H9 (cell line): Measurements from ENCODE around the gene ADARB2. TPM values are rescaled to one million over a fixed set of nuclear protein-coding genes. Genes with fewer than 3 reads are reported as not detected.
A peak's percentile ranks its signal among the peaks of the same experiment; 100 is the strongest.

ENCODE experiments used
- DNase-seq: peaks from one replicate; pipeline ENCODE4 v3.0.0-alpha.2; 2017
- H2AFZ ChIP-seq: one replicate; pipeline ENCODE4 v1.6.1; 2013; ENCODE audit warnings: mild to moderate bottlenecking, low read length, control low read depth, moderate library complexity
- H2AK5ac ChIP-seq: 2 replicates; pipeline ENCODE4 v1.6.1; 2013; ENCODE audit warnings: low read length, control low read depth, mixed read lengths; ENCODE audit not compliant: insufficient read length
- H2BK120ac ChIP-seq: one replicate; pipeline ENCODE4 v1.6.1; 2013; ENCODE audit warnings: low read depth, mild to moderate bottlenecking, low read length, control low read depth, inconsistent platforms; ENCODE audit not compliant: poor library complexity, severe bottlenecking
- H2BK12ac ChIP-seq: 2 replicates; pipeline ENCODE4 v1.6.1; 2013; ENCODE audit warnings: low read length, control low read depth, mixed read lengths, low read depth; ENCODE audit not compliant: insufficient read length
- H2BK15ac ChIP-seq: 2 replicates; pipeline ENCODE4 v1.6.1; 2013; ENCODE audit warnings: low read depth, low read length, control low read depth
- H2BK20ac ChIP-seq: one replicate; pipeline ENCODE4 v1.6.1; 2013; ENCODE audit warnings: low read depth, mild to moderate bottlenecking, low read length, control low read depth, inconsistent platforms; ENCODE audit not compliant: poor library complexity, severe bottlenecking
- H2BK5ac ChIP-seq: 2 replicates; pipeline ENCODE4 v1.6.1; 2013; ENCODE audit warnings: low read length, control low read depth, mixed read lengths; ENCODE audit not compliant: insufficient read length
- H3K14ac ChIP-seq: 2 replicates; pipeline ENCODE4 v1.6.1; 2013; ENCODE audit warnings: low read length, control low read depth; ENCODE audit not compliant: insufficient read depth
- H3K18ac ChIP-seq: 2 replicates; pipeline ENCODE4 v1.6.1; 2013; ENCODE audit warnings: low read depth, mild to moderate bottlenecking, mixed read lengths, low read length, control low read depth; ENCODE audit not compliant: insufficient read length
- H3K23ac ChIP-seq: 2 replicates; pipeline ENCODE4 v1.6.1; 2013; ENCODE audit warnings: low read length, control low read depth, mixed read lengths, low read depth; ENCODE audit not compliant: insufficient read length
- H3K23me2 ChIP-seq: 2 replicates; pipeline ENCODE4 v1.6.1; 2013; ENCODE audit warnings: low read depth, mild to moderate bottlenecking, mixed read lengths, low read length, control low read depth; ENCODE audit not compliant: insufficient read length, poor library complexity, severe bottlenecking
- H3K27ac ChIP-seq: 2 replicates; pipeline ENCODE4 v1.5.1; 2013; ENCODE audit warnings: low read length, control low read depth, mixed read lengths, low read depth; ENCODE audit not compliant: insufficient read length
- H3K27me3 ChIP-seq: 2 replicates; pipeline ENCODE4 v1.6.1; 2013; ENCODE audit warnings: low read length, control low read depth, inconsistent platforms; ENCODE audit not compliant: insufficient read depth
- H3K4ac ChIP-seq: 2 replicates; pipeline ENCODE4 v1.6.1; 2013; ENCODE audit warnings: low read depth, mild to moderate bottlenecking, control low read depth, inconsistent platforms, low read length, moderate library complexity
- H3K4me1 ChIP-seq: 2 replicates; pipeline ENCODE4 v1.6.1; 2013; ENCODE audit warnings: low read length, control low read depth, inconsistent platforms; ENCODE audit not compliant: insufficient read depth
- H3K4me2 ChIP-seq: 2 replicates; pipeline ENCODE4 v1.6.1; 2013; ENCODE audit warnings: low read length, control low read depth, mixed read lengths; ENCODE audit not compliant: insufficient read length, insufficient read depth
- H3K56ac ChIP-seq: 2 replicates; pipeline ENCODE4 v1.6.1; 2013; ENCODE audit warnings: low read depth, mild to moderate bottlenecking, mixed read lengths, low read length, control low read depth; ENCODE audit not compliant: insufficient read length
- H3K79me1 ChIP-seq: 2 replicates; pipeline ENCODE4 v1.6.1; 2013; ENCODE audit warnings: low read depth, mild to moderate bottlenecking, moderate library complexity, low read length, control low read depth, inconsistent platforms; ENCODE audit not compliant: insufficient read depth, poor library complexity, severe bottlenecking
- H3K79me2 ChIP-seq: 2 replicates; pipeline ENCODE4 v1.6.1; 2013; ENCODE audit warnings: low read length, control low read depth, inconsistent platforms; ENCODE audit not compliant: insufficient read depth
- H3K9ac ChIP-seq: 2 replicates; pipeline ENCODE4 v1.6.1; 2013; ENCODE audit warnings: low read length, control low read depth, mixed read lengths; ENCODE audit not compliant: insufficient read length; ENCODE audit errors: extremely low read depth
- H3K9me3 ChIP-seq: one replicate; pipeline ENCODE4 v1.6.1; 2013; ENCODE audit warnings: low read depth, low read length, inconsistent platforms; ENCODE audit not compliant: control insufficient read depth
- H3T11ph ChIP-seq: one replicate; pipeline ENCODE4 v1.6.1; 2013; ENCODE audit warnings: mild to moderate bottlenecking, low read length, control low read depth, inconsistent platforms
- H4K20me1 ChIP-seq: one replicate; pipeline ENCODE4 v1.6.1; 2013; ENCODE audit not compliant: control insufficient read depth, insufficient read length, insufficient read depth
- H4K5ac ChIP-seq: 2 replicates; pipeline ENCODE4 v1.6.1; 2013; ENCODE audit warnings: low read depth, mild to moderate bottlenecking, mixed read lengths, low read length, control low read depth; ENCODE audit not compliant: insufficient read length
- H4K8ac ChIP-seq: replicated peaks from 2 replicates; pipeline ENCODE4 v1.6.1; 2013; ENCODE audit warnings: low read length, control low read depth, mixed read lengths, low read depth; ENCODE audit not compliant: insufficient read length
- H4K91ac ChIP-seq: 2 replicates; pipeline ENCODE4 v1.6.1; 2013; ENCODE audit warnings: low read depth, mild to moderate bottlenecking, moderate library complexity, mixed read lengths, low read length, control low read depth; ENCODE audit not compliant: insufficient read length
- H3K27ac Mint-ChIP-seq, 3 experiments: 2 replicates in 2 of 3; 3 replicates in 1 of 3; pipeline ENCODE4 v1.8.0; 2020 to 2021; ENCODE audit warnings: mixed read lengths in 3 of 3, mild to moderate bottlenecking in 1 of 3, moderate library complexity in 1 of 3
- H3K27me3 Mint-ChIP-seq: 2 replicates; pipeline ENCODE4 v1.8.0; 2021; ENCODE audit warnings: low read depth, mild to moderate bottlenecking, moderate library complexity, mixed read lengths
- H3K36me3 Mint-ChIP-seq, 3 experiments: 2 replicates in 2 of 3; 3 replicates in 1 of 3; pipeline ENCODE4 v1.8.0; 2020 to 2021; ENCODE audit warnings: low read depth in 3 of 3, mixed read lengths in 3 of 3; ENCODE audit not compliant: insufficient read depth in 1 of 3
- H3K4me1 Mint-ChIP-seq, 2 experiments: 2 replicates each; pipeline ENCODE4 v1.8.0; 2020; ENCODE audit warnings: mixed read lengths in 2 of 2
- H3K4me3 Mint-ChIP-seq, 2 experiments: 2 replicates in 1 of 2; 3 replicates in 1 of 2; pipeline ENCODE4 v1.8.0; 2020 to 2021; ENCODE audit warnings: mild to moderate bottlenecking in 2 of 2, mixed read lengths in 2 of 2, moderate library complexity in 1 of 2
- H3K9me3 Mint-ChIP-seq, 2 experiments: 2 replicates in 1 of 2; 3 replicates in 1 of 2; pipeline ENCODE4 v1.8.0; 2020; ENCODE audit warnings: mild to moderate bottlenecking in 2 of 2, mixed read lengths in 2 of 2, moderate library complexity in 1 of 2
- WGBS: extraction: QIAGEN DNeasy Blood & Tissue Kit; methylation state at CpG from one replicate; pipeline ENCODE4 v1.1.7; 2013; ENCODE audit warnings: missing lambda C conversion rate, low lambda C conversion rate, mixed read lengths; ENCODE audit not compliant: insufficient read length; ENCODE audit errors: extremely low coverage; 5-methylcytosine and 5-hydroxymethylcytosine counted together
- total RNA-seq: library from RNA; stranded (reverse); gene quantifications from 2 replicates; pipeline ENCODE4 v1.2.1, GENCODE V29; 2021
- TF ChIP-seq, protein P1 (sequence below): fragments of 200-600 bp; sonication (generic); conservative IDR thresholded peaks from 3 replicates; pipeline ENCODE4 v1.8.0; 2021; ENCODE audit warnings: antibody characterized with exemption, mild to moderate bottlenecking

Gene ADARB2
- total RNA-seq, 1 experiment from 2014 or later: 0.87 TPM

DNA sequence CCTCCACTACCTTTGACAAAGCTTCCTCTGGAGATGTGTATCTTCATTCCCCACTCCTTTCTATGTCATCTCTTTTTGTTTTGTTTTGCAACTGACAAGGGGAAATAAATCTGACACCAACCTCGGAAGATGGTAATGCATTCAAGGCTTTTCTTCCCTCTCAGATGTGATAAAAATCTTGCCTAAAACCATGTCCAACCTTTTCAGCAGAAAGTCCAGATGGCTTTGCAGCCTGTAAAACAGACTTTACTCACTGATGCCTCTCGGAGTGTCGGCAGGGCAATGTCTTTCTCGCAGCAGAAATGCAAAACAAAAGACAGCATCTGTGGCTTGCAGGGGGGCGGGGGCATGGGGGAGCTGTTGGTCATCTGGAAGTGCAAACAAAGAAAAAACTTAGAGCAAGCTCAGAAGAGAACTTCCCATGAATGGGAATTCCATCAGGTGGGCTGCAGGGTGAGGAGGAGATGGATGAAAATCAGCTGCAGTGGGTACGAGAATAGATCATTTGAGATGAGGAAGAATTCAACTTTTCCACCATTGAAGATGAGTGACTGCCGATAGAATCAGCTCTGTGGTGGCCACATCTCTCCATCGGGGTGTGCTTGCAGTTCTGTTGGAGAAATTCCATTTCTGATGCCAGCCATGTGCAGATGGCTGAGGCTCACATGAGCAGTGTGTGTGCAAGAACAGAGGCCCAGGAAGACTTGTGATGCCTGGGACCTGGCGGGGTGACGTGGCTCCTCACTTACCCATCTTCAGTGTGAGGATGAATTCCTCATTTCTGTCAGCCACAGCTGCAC lies 443.5 kb downstream of the ADARB2 start:
- DNase-seq: peak; percentile 54
- peaks cover 43 to 51% of the 10 kb centered on the region in 2 experiments for H3K4me1 Mint-ChIP-seq

More for the DNA sequence above, 443.5 kb downstream of the ADARB2 start:
- H4K8ac ChIP-seq: no peak overlapping the region
- peak overlapping the region; percentile 30 for H3K4me2 ChIP-seq
- H2BK5ac ChIP-seq: no peak overlapping the region
- Mint-ChIP-seq H3K27me3 (peaks cover 4% of the 10 kb centered on the region), H3K36me3 (peaks cover 0 to 10% (median 0%) of the 10 kb centered on the region in 3 experiments; a peak in 2 of 7 replicates), H3K27ac (peak overlapping the region; percentile 57 to 84 (median 75); a peak in 6 of 7 replicates), H3K4me3 (peak overlapping the region; percentile 21 to 61; a peak in 3 of 5 replicates), H3K9me3 (peaks cover 2 to 3% of the 10 kb centered on the region in 2 experiments)
- H2AK5ac ChIP-seq: no peak overlapping the region
- H3K79me2 ChIP-seq: no peaks in the 10 kb centered on the region
- H3K9ac ChIP-seq: no peak overlapping the region
- peaks cover 3% of the 10 kb centered on the region; the same call in 1 of the 2 replicates for H3K4me1 ChIP-seq
- H2BK15ac ChIP-seq: no peak overlapping the region
- H3K18ac ChIP-seq: no peak overlapping the region
- H2BK120ac ChIP-seq: no peak overlapping the region
- WGBS: no CpG with 5 or more reads among the region's 10 CpGs
- no peaks in the 10 kb centered on the region for H3K9me3 ChIP-seq
- no peak overlapping the region for H4K5ac ChIP-seq
- H3K23ac ChIP-seq: no peak overlapping the region
- H3K14ac ChIP-seq: no peak overlapping the region
- H2BK20ac ChIP-seq: no peak overlapping the region
- no peak overlapping the region for H4K91ac ChIP-seq
- TF ChIP-seq, protein P1, sequence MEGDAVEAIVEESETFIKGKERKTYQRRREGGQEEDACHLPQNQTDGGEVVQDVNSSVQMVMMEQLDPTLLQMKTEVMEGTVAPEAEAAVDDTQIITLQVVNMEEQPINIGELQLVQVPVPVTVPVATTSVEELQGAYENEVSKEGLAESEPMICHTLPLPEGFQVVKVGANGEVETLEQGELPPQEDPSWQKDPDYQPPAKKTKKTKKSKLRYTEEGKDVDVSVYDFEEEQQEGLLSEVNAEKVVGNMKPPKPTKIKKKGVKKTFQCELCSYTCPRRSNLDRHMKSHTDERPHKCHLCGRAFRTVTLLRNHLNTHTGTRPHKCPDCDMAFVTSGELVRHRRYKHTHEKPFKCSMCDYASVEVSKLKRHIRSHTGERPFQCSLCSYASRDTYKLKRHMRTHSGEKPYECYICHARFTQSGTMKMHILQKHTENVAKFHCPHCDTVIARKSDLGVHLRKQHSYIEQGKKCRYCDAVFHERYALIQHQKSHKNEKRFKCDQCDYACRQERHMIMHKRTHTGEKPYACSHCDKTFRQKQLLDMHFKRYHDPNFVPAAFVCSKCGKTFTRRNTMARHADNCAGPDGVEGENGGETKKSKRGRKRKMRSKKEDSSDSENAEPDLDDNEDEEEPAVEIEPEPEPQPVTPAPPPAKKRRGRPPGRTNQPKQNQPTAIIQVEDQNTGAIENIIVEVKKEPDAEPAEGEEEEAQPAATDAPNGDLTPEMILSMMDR: no peak
- no peaks in the 10 kb centered on the region for H3K27me3 ChIP-seq
- H3K23me2 ChIP-seq: no peaks in the 10 kb centered on the region
- no peaks in the 10 kb centered on the region for H3K79me1 ChIP-seq
- no peak overlapping the region for H2BK12ac ChIP-seq
- no peak overlapping the region for H3K27ac ChIP-seq
- no peaks in the 10 kb centered on the region for H4K20me1 ChIP-seq
- H3T11ph ChIP-seq: no peak overlapping the region
- no peak overlapping the region for H3K4ac ChIP-seq
- H3K56ac ChIP-seq: no peak overlapping the region
- no peak overlapping the region for H2AFZ ChIP-seq
